HL-60 (cell line): ENCODE data around the gene MRPL48.

Experiments used
- CTCF ChIP-seq: IDR thresholded peaks from one replicate; pipeline ENCODE4 v1.5.1; 2011; ENCODE audit warnings: low read length, control low read depth, inconsistent platforms; ENCODE audit not compliant: insufficient read depth
- GABPA ChIP-seq: IDR thresholded peaks from 2 replicates; pipeline ENCODE4 v1.6.1; 2012; ENCODE audit warnings: low read depth
- POLR2AphosphoS5 ChIP-seq: IDR thresholded peaks from 2 replicates; pipeline ENCODE4 v1.6.1; 2012; ENCODE audit warnings: low read depth
- REST ChIP-seq: IDR thresholded peaks from 2 replicates; pipeline ENCODE4 v1.6.1; 2012; ENCODE audit warnings: low read depth; ENCODE audit not compliant: insufficient replicate concordance
- SPI1 ChIP-seq: IDR thresholded peaks from 2 replicates; pipeline ENCODE4 v1.6.1; 2012; ENCODE audit warnings: low read depth, mild to moderate bottlenecking, borderline replicate concordance

GRCh38 chr11:73787643-73788558 lies at the start of gene MRPL48:
- TF ChIP-seq CTCF (no peak), POLR2AphosphoS5 (peak; percentile 97), GABPA (peak; percentile 94), SPI1 (peak; percentile 11; the same call in 1 of the 2 replicates), REST (peak; percentile 80)
